HG03039 (cell line): Measurements from ENCODE around the gene CHD2.
A peak's percentile ranks its signal among the peaks of the same experiment; 100 is the strongest.

Experiments
- ATAC-seq: cut with Tn5 transposase; IDR thresholded peaks from one replicate; pipeline ENCODE4 v1.9.1; 2021; ENCODE audit warnings: mild to moderate bottlenecking, moderate library complexity; ENCODE audit not compliant: unreplicated experiment

Gene CHD2

DNA sequence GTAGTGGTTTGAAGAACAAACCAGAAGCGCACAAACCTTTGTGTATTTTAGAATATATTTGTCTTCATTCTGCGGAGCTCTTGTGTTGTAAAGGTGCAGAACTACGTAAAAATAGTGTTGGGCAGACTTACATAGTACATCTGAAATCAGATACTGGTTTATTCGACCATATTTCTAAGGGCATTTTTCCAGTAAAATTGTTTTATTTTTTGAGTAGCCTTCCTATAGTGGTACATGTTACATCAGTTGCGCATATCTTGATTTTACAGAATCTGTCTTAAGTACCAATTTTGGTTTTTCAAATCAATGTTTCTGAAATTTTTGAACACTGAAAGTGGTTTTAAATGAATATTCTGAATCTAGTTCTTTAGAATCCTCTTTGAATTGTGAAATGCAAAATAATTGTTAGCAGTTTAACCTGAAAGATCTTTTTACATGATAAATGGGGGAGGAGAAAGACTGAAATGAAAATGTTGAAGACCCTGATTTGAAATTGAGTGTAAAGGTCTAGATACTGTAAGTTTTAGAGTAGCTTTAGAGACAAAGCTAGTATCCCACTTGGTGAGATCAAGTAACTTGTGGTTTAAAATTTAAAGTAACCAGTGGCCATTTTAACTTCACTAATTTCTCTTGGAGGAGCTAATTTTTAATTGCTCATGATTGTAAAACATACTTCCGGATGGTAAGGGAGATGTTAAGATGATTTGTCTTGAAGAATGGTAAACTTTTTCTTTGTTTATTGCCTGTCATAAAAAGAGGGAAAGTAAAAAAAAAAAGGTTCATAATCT lies 15.5 kb upstream of the CHD2 start:
- no peak for ATAC-seq

DNA sequence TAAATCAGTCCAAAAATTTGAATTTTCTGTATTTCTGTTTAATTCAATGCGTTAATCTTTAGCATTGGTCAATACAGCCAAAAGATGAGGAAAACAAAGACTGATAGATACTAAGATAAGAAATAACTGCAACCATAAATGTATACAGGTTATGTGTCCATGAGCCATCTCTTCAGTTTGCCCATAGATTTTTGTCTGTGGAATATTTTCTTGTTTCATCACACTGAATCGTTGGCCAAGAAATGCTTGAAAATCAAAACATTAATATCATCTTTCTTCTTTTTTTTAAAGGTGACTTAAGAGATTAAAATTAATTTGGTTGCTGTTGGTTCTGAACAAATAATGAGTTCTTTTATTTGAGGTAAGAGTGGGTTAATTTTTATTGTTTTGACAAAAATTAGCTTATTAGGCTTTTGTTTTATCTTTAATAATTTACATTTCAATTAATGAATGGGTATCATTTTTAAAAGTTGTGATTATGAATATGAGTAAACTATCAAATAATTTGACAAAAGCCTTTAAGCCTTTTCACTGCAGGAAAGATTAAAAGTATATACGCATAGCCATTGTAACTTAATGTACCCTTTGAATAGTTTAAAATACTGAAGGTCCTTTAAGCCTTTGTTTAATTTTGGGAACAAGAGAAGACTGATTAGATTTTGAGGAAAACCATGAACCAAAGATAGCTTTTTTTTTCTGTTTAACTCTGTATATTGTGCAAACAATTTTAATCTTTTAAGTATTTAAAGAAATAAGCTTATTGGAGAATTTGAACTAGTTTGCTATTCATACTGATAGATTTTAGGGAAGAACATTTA lies 14.7 kb upstream of the CHD2 start:
- ATAC-seq = no peak

DNA sequence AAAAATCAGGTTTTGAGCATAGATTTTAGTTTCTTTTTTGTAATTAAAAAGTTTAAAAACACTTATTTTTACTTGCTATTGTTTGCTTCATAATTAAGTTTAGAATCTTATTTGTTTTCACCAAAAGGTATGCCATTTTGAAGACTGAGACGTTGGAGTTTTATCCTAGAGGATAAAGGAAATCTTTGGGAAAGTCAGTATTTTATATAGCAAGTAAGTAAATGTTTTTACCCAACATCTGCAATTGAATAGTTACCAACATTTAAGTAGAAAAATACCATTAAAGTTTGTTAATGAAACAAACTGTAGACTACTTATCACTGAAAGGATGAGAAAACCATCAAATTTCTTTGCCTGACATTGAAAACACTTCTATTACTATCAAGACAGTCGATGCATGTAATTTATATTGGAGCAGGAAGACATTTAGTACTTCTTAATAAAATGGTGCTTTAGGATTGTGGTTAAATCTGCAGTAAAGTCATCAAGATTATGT lies 14.0 kb upstream of the CHD2 start:
- no peak for ATAC-seq

DNA sequence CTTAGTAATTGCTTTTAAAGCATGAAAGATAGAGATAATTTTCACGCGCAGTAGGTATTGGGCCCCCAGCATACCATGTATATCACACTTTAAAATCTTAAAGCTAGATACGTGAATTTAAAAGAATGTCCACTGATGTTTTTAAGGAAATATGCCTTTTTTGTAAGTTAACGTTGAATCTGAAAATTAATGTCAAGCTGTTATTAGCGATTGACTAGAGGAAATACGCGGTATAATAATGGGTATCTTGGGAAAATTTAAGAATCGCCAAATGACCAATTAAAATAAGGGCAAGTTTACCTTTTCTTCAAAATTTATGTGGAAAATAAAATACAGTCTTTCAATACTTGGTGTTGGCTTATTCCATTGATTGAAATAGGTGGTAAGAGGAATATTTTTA lies 13.3 kb upstream of the CHD2 start:
- no peak for ATAC-seq

DNA sequence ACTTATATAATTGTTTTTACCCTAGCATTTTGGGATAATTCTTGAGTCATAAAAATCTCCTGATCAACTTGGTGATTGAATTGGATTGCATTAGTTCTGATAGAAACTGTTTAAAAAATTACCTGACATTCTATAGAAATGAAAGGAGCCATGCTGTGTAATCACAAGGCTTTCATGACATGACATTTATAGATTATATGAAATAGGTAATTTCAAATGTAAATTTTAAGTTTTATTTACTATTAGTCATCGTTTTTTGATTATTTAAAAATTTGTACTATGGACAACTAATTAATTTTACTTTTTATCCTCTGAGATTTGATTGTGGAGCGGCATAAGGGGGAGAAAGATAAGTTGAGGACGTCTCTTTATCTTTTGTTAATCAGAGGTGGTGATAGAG lies 12.3 kb upstream of the CHD2 start:
- no peak for ATAC-seq

DNA sequence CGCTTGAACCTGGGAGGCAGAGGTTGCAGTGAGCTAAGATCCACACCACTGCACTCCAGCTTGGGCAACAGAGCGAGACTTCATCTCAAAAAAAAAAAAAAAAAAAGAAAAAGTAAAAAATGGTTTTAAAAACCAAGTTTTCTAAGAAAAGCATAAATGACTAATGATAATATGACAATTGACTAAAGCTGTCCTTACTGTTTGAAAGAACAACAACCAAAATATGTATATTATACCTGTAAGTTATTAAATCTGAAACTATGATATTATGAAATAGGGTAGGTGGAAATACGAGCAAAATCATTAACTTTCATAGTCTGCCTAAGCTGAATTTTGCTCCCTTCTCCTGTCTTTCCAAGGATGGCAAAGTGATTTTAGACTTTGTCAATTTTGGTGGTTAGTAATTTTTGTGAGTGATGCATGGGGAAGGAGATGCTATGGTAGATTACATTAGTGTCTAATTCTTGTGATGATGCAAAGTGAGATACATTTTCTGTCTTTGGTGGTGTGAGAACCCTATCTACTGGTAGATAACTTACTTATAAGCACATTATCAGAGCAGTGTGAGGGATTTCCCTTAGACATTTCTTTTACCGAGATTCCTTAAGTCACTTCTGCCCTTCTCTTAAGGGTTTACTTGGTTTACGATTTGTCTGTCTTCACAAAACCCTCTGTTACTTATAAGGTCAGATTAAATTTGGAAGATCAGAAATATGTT lies 10.6 kb upstream of the CHD2 start:
- no peak for ATAC-seq

DNA sequence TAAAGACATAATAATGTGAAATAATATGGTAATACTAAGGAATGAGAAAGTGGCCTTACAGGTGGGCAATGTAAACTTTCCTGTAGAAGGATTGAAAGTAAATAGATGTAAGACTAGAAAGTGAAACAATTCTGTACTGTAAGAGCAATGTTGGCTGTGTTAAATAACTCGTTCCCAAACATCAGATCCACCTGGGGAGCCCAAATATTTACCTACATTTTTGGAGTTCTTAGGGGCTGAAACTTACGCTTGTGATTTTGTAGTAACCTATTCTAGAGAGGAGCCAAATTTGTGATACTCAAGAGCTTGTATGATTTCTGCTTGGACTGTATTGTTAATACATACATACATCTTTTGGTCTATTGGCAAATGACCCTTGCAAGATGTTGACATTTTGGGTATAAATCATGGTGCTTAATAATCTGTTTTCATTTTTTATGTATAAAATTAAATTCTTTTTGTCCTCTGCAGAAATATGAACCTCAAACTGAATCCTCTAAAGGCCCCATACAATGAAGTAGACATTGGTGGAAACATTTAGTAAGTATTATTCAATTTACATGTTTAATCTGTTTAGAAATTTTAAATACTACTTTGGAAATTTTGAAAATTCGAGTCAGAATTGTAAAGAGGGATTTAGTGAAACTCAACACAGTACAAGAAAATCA lies 8.5 kb upstream of the CHD2 start:
- ATAC-seq = no peak

DNA sequence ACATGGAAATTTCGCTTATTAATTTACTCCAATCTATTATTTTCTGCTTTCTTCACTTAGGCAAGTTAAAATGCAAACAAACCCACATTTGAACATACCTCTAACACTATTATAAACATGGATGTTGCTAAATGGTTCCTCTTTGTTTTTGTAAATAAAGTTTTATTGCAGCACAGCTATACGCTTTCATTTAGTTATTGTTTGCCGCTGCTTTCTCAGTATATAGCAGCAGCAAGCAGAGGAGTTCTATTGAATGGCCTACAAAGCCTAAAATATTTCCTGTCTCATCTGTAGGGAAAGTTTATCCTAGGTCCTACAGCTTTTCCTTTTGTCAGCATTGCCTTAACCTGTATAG lies 7.9 kb upstream of the CHD2 start:
- no peak for ATAC-seq

DNA sequence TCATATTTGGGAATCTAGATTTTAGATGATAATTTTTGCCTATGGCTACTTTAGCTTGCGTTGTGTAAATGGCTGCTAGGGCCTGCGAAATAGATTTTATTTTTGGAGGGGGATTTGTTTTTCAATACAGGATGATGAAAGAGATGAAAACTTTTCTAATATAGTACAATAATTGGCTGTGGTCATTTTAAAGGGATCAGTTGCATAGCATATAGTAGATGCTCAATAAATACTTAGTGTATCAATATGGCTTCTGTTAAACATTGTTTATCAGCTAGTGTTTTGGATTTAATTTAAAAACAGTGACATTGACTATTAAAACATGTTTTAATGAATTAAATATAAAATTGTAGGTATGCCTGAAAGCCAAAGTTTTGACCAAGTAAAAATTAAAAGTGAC lies 6.9 kb upstream of the CHD2 start:
- ATAC-seq = no peak

DNA sequence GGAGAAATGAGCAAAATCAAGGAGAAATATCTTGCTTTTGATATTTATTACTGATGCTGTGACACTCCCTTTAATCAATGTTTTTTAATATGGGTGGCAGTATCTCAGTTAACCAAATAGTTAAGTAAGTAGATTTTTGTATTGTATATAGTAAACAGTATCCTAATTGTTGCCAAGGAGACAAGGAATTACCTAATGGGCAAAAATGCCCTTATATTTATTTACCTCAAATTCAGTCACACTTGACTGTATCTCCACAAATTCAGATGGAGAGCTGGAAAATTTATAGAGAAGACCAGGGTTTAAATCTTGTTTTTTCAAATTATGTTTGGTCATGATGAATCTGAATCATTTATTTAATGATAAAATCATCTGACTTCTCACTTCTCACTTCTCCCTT lies 3.6 kb upstream of the CHD2 start:
- ATAC-seq = no peak

DNA sequence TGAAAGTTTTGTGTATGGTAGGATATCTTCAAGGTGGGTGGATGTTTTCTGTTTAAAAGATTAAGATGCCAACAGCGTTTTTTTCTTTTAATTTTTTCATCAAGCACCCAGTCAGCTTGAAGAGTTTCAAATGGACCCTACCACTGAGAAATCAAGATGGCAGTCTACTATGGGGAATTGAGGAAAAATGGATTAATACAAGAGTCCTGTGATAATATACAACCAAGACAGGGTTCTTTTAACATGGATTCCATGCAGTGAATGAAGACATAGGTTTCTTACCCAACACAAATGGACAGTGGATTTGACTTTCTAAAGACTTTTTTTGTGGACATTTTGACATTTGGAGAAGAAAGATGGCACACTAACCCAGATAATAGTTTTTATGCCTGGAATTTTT lies 2.5 kb upstream of the CHD2 start:
- no peak for ATAC-seq

DNA sequence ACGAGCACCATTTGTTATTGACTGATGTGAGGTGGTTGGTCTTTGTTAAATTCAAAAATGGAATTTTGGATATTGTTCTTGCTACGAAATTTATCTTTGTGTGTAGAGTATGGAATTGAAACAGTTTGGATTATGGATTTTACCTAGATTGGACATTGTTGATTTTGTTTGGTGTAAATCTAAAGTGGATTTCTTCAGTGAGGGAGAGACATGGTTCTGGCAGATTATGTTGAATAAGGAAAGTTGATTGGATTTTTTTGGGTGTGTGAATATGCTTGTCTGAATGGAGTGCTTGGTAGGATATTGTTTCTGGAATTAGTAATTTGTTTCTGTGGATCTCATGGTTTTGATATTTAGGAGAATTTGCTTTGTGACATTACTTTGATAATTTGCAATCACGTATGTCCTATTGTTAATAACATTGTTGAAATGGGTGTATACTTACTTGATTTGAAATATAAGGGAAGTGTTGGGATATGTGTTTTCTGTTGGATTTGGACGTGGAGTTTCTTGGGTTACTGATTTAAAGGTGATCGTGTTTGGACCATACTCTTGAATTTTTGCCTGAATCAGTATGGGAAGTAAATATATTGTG lies 1.0 kb upstream of the CHD2 start:
- no peak for ATAC-seq

DNA sequence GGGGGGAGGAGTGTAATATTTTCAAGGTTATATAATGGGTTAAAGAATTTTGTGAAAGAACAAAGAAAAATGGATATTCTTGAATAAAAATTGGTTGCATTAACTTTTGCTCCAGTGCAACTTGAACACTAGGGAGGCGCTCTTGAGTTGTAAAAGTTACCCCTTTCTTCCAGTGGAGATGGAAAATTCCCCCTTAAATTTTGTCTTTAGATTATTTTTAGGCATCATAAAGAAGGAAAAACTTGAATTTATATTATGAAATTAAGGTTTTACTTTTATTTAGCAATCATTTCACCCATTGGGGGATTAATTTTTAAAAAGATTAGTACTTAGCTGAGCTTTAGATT lies 550 bp upstream of the CHD2 start:
- ATAC-seq = no peak

DNA sequence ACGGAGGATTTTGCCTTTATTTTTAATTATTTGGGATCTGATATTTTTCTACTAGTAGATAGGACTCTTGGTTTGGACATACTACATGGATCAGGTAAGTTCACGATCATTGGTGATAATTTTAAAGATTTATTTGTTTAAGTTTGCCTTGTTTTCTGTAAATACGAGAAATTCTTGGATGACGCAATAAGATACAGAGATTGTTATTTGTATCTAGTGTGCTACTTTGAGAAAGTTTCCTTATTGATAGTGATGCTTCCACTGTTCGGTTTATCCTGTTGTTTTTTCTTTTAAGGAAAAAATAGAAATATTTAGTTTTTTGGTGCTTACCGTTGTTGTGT lies 577 bp downstream of the CHD2 start:
- ATAC-seq = no peak

DNA sequence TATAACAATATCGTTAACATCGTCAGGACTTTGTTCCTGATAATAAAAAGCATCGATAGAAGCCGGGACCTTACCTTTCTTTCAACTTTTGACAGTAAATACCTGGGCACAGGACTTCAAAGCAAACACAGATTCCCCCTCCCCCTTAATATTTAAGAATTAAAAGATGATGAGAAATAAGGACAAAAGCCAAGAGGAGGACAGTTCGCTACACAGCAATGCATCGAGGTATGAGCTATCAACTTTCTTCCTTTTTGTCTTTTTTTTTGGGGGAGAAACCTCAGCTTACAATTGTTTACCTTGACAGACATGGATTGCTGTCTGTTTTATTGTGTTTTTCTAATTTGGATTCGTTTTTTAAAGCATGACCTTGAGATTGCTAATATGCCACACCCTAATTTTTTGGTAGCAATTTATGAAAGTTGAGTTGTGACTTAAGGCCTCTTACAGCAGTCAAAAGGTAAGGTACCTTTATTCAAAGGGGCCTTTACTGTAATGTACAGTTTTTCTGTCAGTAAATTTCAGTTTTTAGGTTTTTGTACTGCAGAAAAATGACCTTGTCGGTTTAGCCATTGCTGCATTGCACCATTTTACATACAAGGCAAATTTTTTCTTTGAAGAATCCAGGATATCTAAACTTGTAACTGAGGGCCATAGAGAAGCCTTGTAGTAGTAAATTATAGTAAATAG lies 1.1 kb downstream of the CHD2 start:
- no peak for ATAC-seq

DNA sequence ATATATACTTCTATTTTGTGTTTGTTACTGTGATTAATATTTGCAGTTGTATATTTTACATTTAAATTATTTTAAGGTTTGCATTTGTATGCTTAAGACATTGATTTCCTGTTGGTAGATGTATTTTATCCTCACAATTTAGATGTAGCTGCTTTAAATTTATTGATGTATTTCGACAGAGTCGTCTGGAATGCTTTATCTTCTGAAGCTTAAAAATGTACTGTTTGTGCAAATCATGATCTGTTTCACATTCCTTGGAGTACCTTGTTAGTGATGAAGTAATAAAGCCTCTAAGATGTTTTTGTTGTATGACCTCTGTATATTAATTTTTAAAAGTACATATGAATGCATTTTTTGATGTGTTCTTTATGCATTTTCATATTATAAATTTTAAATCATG lies 1.9 kb downstream of the CHD2 start:
- ATAC-seq = no peak

DNA sequence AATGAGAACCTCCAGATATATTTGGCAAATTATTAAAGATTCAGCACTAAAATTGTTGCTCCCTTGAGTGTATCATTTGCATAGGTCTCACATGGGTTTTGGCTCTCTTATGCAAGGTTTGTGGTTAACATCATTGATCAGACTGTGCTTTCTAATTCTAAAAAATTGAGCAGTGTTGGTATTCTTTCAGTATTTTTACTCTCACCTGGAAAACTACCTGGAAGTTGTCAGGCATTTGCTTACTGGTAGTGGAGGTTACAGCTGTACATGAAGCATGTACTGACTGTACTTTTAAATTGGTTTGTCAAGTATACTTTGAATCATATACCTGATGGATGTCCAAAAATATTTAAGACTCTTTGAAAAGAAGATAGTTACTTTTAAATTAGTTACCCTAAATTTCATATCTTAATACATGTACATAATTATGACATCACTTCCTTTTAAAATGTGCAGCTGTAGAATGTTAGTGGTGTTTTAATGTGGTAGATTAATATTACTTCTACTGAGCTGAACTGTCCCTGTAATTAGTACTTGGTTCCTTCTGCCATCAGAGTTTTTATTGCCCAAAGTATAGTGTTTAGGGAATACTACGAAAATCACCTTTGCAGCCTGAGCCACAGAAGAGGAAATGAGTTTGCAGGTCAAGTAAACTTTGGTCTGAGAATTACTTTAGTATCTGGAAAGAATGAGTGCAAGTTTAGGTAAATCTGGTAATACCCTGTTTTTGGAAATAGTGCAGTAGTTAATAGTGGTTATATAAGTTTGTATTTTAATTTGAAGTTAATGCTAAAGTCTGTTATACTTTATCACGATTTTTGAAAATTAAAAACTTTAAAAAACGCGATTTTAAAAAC lies 2.8 kb downstream of the CHD2 start:
- ATAC-seq = no peak

DNA sequence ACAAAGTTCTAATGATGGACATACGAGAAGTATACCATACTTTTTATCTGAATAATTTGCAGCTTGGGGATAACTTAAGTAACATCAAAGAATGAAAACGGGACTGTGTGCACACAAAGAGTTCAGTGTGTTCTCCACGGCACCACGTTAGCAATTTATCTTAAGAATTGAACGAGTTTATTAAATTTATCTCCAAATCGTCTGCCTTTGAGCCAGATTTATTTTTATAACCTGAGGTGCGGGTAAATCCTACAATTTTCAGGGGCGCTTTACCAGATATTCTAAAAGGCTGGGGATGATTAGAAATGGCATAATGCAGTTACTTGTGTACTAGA lies 3.5 kb downstream of the CHD2 start:
- ATAC-seq = no peak

DNA sequence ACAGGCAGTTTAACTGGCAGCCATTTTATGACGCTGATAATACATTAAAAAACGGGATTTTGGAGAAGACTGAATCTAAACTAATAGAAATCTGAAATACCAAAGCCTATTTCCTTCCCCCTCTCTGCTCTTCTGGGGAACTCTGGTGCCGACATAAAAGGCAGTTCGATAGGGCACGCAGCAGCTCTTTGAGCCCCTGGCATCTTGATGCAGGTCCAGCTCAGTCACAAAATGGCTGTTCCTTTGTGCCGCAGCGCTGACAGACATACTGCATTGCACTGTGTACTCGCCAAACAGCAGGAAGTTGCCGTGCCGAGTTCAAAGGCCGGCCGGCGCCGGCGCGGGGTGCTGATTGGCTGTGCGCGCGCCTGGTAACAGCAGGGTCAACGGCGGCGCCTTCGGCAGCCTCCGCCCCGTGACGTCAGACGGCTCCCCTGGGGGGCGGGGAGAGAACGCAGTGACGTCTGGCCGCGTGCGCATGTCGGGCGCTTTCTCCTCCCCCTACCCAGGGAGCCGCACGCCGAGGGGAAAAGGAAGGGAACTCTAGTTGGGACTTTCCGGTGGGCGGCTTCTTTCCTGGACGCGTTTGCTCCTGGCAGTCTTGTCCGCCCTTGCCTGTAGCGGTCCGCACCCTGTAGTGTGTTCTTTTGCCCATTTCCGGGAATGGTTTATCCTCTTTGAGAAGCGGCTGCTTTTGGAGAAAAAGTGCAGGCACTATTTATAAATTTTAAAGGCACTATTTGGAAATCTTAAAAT lies 4.0 kb downstream of the CHD2 start:
- ATAC-seq = peak; percentile 85
